SH-SY5Y (cell line): Measurements from ENCODE around the gene EFHC2.

ENCODE experiments used
- GATA2 ChIP-seq: IDR thresholded peaks from 2 replicates; pipeline ENCODE4 v1.6.1; 2011; ENCODE audit warnings: mild to moderate bottlenecking, low read depth, low read length
- GATA3 ChIP-seq: IDR thresholded peaks from 2 replicates; pipeline ENCODE4 v1.6.1; 2011; ENCODE audit warnings: low read depth, mild to moderate bottlenecking, low read length, moderate library complexity

GRCh38 chrX:44173219-44173618, 170.3 kb downstream of the EFHC2 start:
- TF ChIP-seq GATA2 (no peak), GATA3 (no peak)
